PC-9 (cell line): ENCODE measurements around the gene TRAPPC3L. TPM values are rescaled to one million over a fixed set of nuclear protein-coding genes. Genes with fewer than 3 reads are reported as not detected.

Experiments
- BruUV-seq: library from RNA; stranded (reverse); fragments of 400-500 nt; replicated peaks from 2 replicates; lab custom pipeline; 2021; lab: Mats Ljungman, UMichigan
- CTCF ChIA-PET: fragments of 300-600 bp; sonication (Branson Sonifier 250); formaldehyde crosslinking; loops from one replicate; lab custom pipeline; 2022; ENCODE audit warnings: antibody characterized with exemption; lab: Charles Lee
- POLR2A ChIA-PET: fragments of 300-600 bp; sonication (Branson Sonifier 250); formaldehyde crosslinking; loops from one replicate; lab custom pipeline; 2022; ENCODE audit warnings: antibody characterized with exemption; ENCODE audit not compliant: unreplicated experiment; lab: Charles Lee
- DNase-seq, 2 experiments: peaks; one replicate each; pipeline versions ENCODE4 v3.0.0 to v3.0.0-alpha.2; 2015 to 2022; ENCODE audit warnings: mixed read lengths in 1 of 2
- H2AFZ ChIP-seq: fragments of 200-600 bp; sonication (generic); 2 replicates; pipeline ENCODE4 v1.8.1; 2017; ENCODE audit warnings: antibody characterized with exemption
- H3F3A ChIP-seq: fragments of 200-600 bp; sonication (generic); 2 replicates; pipeline ENCODE4 v1.8.1; 2017; ENCODE audit warnings: antibody characterized with exemption, mild to moderate bottlenecking, low read depth; ENCODE audit not compliant: insufficient read depth
- H3K27ac ChIP-seq: fragments of 200-600 bp; sonication (generic); 2 replicates; pipeline ENCODE4 v1.6.1; 2016; ENCODE audit warnings: mixed run types
- H3K27me3 ChIP-seq: fragments of 200-600 bp; sonication (generic); 2 replicates; pipeline ENCODE4 v1.6.1; 2016; ENCODE audit warnings: low read depth, mixed run types; ENCODE audit not compliant: insufficient read depth
- H3K36me3 ChIP-seq: fragments of 200-600 bp; sonication (generic); 2 replicates; pipeline ENCODE4 v1.6.1; 2016; ENCODE audit warnings: low read depth, mixed run types
- H3K4me1 ChIP-seq: fragments of 200-600 bp; sonication (generic); replicated peaks from 2 replicates; pipeline ENCODE4 v1.6.1; 2016; ENCODE audit warnings: mixed run types; ENCODE audit not compliant: insufficient read depth
- H3K4me2 ChIP-seq: fragments of 200-600 bp; sonication (generic); 2 replicates; pipeline ENCODE4 v1.6.1; 2017; ENCODE audit warnings: mixed run types
- H3K4me3 ChIP-seq: fragments of 200-600 bp; sonication (generic); 2 replicates; pipeline ENCODE4 v1.6.1; 2016; ENCODE audit warnings: mixed run types
- H3K79me2 ChIP-seq: fragments of 200-600 bp; sonication (generic); 2 replicates; pipeline ENCODE4 v1.6.1; 2017; ENCODE audit warnings: low read depth, mixed run types
- H3K9me2 ChIP-seq: fragments of 200-600 bp; sonication (generic); 2 replicates; pipeline ENCODE4 v1.8.1; 2017; ENCODE audit warnings: mild to moderate bottlenecking; ENCODE audit not compliant: insufficient read depth
- H3K9me3 ChIP-seq: fragments of 200-600 bp; sonication (generic); 2 replicates; pipeline ENCODE4 v1.8.1; 2016; ENCODE audit warnings: low read depth; ENCODE audit not compliant: insufficient read depth
- H4K20me1 ChIP-seq: fragments of 200-600 bp; sonication (generic); 2 replicates; pipeline ENCODE4 v1.8.1; 2017; ENCODE audit not compliant: insufficient read depth
- EZH2 ChIP-seq: fragments of 200-600 bp; sonication (generic); IDR thresholded peaks from 2 replicates; pipeline ENCODE4 v1.8.0; 2017; ENCODE audit warnings: antibody characterized with exemption, low read depth
- intact Hi-C: fragments of 100-400 bp; cut with micrococcal nuclease; formaldehyde crosslinking; loops from one replicate; pipeline ENCODE4 v1.10.0; 2022; ENCODE audit not compliant: unreplicated experiment
- total RNA-seq: library from RNA; stranded (reverse); gene quantifications from 2 replicates; pipeline ENCODE4 v1.2.3, GENCODE V29; 2021
- TF ChIP-seq, protein P1 (sequence below): fragments of 200-600 bp; sonication (generic); conservative IDR thresholded peaks from 2 replicates; pipeline ENCODE4 v1.6.1; 2017; ENCODE audit warnings: mixed run types, antibody characterized with exemption, mild to moderate bottlenecking, moderate library complexity

Gene TRAPPC3L
- total RNA-seq, 1 experiment from 2014 or later, result not detected

GRCh38 chr6:116456927-116457326, 88.6 kb downstream of the TRAPPC3L start:
- Histone ChIP-seq H3K4me1 (no peaks in the 10 kb centered on the region), H3K9me3 (no peaks in the 10 kb centered on the region), H3K36me3 (no peaks in the 10 kb centered on the region), H2AFZ (no peak overlapping the region), H4K20me1 (no peaks in the 10 kb centered on the region), H3K9me2 (no peaks in the 10 kb centered on the region), H3K4me2 (no peak overlapping the region), H3K27ac (no peak overlapping the region), H3K79me2 (no peaks in the 10 kb centered on the region), H3K4me3 (no peak overlapping the region), H3K27me3 (peaks cover 8% of the 10 kb centered on the region; the same call in 1 of the 2 replicates), H3F3A (no peaks in the 10 kb centered on the region)
- ChIA-PET POLR2A (no interaction called here), CTCF (no interaction called here)
- BruUV-seq, result no TSS peak
- TF ChIP-seq, protein P1, sequence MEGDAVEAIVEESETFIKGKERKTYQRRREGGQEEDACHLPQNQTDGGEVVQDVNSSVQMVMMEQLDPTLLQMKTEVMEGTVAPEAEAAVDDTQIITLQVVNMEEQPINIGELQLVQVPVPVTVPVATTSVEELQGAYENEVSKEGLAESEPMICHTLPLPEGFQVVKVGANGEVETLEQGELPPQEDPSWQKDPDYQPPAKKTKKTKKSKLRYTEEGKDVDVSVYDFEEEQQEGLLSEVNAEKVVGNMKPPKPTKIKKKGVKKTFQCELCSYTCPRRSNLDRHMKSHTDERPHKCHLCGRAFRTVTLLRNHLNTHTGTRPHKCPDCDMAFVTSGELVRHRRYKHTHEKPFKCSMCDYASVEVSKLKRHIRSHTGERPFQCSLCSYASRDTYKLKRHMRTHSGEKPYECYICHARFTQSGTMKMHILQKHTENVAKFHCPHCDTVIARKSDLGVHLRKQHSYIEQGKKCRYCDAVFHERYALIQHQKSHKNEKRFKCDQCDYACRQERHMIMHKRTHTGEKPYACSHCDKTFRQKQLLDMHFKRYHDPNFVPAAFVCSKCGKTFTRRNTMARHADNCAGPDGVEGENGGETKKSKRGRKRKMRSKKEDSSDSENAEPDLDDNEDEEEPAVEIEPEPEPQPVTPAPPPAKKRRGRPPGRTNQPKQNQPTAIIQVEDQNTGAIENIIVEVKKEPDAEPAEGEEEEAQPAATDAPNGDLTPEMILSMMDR, result no peak
- TF ChIP-seq EZH2, result no peak
- no peak for DNase-seq
- intact Hi-C loops, result no loop called here

DNA sequence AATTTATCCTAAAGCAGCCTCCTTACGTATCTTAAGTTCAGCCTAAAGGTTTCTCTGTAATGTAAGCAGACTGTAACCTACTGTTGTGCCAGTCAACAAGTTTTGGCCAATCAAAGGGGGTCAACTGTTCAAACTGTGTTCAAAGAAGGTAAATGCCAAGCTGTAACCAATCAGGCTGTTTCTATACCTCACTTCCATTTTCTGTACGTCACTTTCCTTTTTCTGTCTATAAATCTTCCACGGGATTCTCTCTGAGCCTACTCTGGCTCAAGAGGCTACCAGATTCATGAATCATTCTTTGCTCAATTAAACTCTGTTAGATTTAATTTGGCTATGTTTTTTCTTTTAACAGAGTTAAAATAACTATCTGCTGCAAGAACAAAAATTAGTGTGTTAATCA, 89.4 kb downstream of the TRAPPC3L start:
- Histone ChIP-seq H3K4me3 (no peak overlapping the region), H3K79me2 (no peaks in the 10 kb centered on the region), H2AFZ (no peak overlapping the region), H3F3A (no peaks in the 10 kb centered on the region), H3K27ac (no peak overlapping the region), H3K27me3 (peaks cover 4% of the 10 kb centered on the region; the same call in 1 of the 2 replicates), H3K4me2 (no peak overlapping the region), H3K36me3 (no peaks in the 10 kb centered on the region), H4K20me1 (no peaks in the 10 kb centered on the region), H3K9me3 (no peaks in the 10 kb centered on the region), H3K4me1 (no peaks in the 10 kb centered on the region), H3K9me2 (no peaks in the 10 kb centered on the region)
- TF ChIP-seq EZH2, result no peak
- TF ChIP-seq, protein P1, result no peak
- ChIA-PET POLR2A (no interaction called here), CTCF (no interaction called here)
- BruUV-seq, result no TSS peak
- intact Hi-C loops, result no loop called here
- no peak for DNase-seq

DNA sequence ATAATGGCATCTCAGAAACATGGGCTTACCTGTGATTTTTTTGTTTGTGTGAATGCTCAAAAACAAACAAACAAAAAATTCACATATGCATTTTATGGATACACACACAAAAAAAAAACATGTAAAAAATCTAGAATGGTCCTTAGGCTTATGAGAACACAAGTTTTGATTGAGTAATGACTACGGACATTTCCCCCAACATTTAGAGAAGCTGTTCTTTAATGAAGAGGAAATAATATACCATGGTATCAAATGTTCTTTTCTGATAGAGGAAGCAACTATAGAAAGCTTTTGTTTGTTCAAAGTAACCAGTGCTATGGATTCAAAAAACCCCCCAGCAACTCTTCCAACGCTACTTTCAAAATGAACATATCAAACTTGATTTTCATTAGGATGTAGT, 93.0 kb downstream of the TRAPPC3L start:
- Histone ChIP-seq H3K36me3 (no peaks in the 10 kb centered on the region), H3F3A (no peaks in the 10 kb centered on the region), H3K9me2 (no peaks in the 10 kb centered on the region), H3K27me3 (no peaks in the 10 kb centered on the region), H3K27ac (no peak overlapping the region), H3K4me2 (no peak overlapping the region), H3K4me1 (peaks cover 7% of the 10 kb centered on the region; the same call in 1 of the 2 replicates), H3K79me2 (no peaks in the 10 kb centered on the region), H4K20me1 (no peaks in the 10 kb centered on the region), H3K9me3 (no peaks in the 10 kb centered on the region), H2AFZ (no peak overlapping the region), H3K4me3 (no peak overlapping the region)
- no peak for DNase-seq
- intact Hi-C loops, result no loop called here
- no TSS peak for BruUV-seq
- ChIA-PET CTCF (no interaction called here), POLR2A (no interaction called here)
- TF ChIP-seq, protein P1, result no peak
- TF ChIP-seq EZH2, result no peak
